SK-N-SH (cell line): ENCODE measurements around the gene SERINC2. TPM values are rescaled to one million over a fixed set of nuclear protein-coding genes. Genes with fewer than 3 reads are reported as not detected.

Experiments used
- CTCF ChIA-PET: fragments of 300-600, 350-600 bp; formaldehyde crosslinking; extraction: SDS; loops from one replicate; lab custom pipeline; 2021; lab: Yijun Ruan, JAX
- POLR2A ChIA-PET: fragments of 350-600 bp; sonication (Branson Sonifier 250); formaldehyde crosslinking; extraction: SDS; loops from one replicate; lab custom pipeline; 2020; ENCODE audit warnings: antibody characterized with exemption, inconsistent platforms; lab: Yijun Ruan, JAX
- DNase-seq: peaks from one replicate; pipeline ENCODE4 v3.0.0; 2012
- H2AFZ ChIP-seq: fragments of 200-600 bp; sonication (generic); 2 replicates; pipeline ENCODE4 v1.8.1; 2016; ENCODE audit warnings: antibody characterized with exemption, mild to moderate bottlenecking, low read depth
- H3F3A ChIP-seq: fragments of 200-600 bp; sonication (generic); replicated peaks from 2 replicates; pipeline ENCODE3; 2016; ENCODE audit warnings: antibody characterized with exemption, mild to moderate bottlenecking; ENCODE audit not compliant: insufficient read depth
- H3K27ac ChIP-seq, 2 experiments: fragments of 200-500 bp in 1 of 2; fragments of 200-600 bp in 1 of 2; sonication (Bioruptor generic) in 1 of 2; sonication (generic), shearing (Covaris generic) in 1 of 2; 2 replicates each; pipeline versions ENCODE4 v1.5.1 to v1.6.1; 2014 to 2016; ENCODE audit warnings: low read depth in 2 of 2, inconsistent platforms in 1 of 2, low read length in 1 of 2, mild to moderate bottlenecking in 1 of 2, mixed read lengths in 1 of 2
- H3K27me3 ChIP-seq: fragments of 200-600 bp; sonication (generic), shearing (Covaris generic); 2 replicates; pipeline ENCODE4 v1.6.1; 2016; ENCODE audit warnings: mixed run types; ENCODE audit not compliant: insufficient read depth
- H3K36me3 ChIP-seq, 2 experiments: fragments of 200-500 bp in 1 of 2; fragments of 200-600 bp in 1 of 2; sonication (Bioruptor generic) in 1 of 2; sonication (generic) in 1 of 2; replicated peaks in 1 of 2; 2 replicates each; pipeline versions ENCODE3 to v1.5.1; 2014 to 2016; ENCODE audit warnings: low read length in 1 of 2, mild to moderate bottlenecking in 1 of 2; ENCODE audit not compliant: insufficient read depth in 2 of 2, control insufficient read depth in 1 of 2
- H3K4me1 ChIP-seq, 2 experiments: fragments of 200-500 bp in 1 of 2; fragments of 200-600 bp in 1 of 2; sonication (Bioruptor generic) in 1 of 2; sonication (generic), shearing (Covaris generic) in 1 of 2; 2 replicates each; pipeline versions ENCODE4 v1.5.1 to v1.6.1; 2014 to 2016; ENCODE audit warnings: low read depth in 1 of 2, low read length in 1 of 2, mixed run types in 1 of 2; ENCODE audit not compliant: insufficient read depth in 2 of 2, control insufficient read depth in 1 of 2
- H3K4me2 ChIP-seq: fragments of 200-600 bp; sonication (generic), shearing (Covaris generic); 2 replicates; pipeline ENCODE4 v1.6.1; 2017; ENCODE audit warnings: mixed run types
- H3K4me3 ChIP-seq, 2 experiments: fragments of 200-500 bp in 1 of 2; fragments of 200-600 bp in 1 of 2; sonication (Bioruptor generic) in 1 of 2; sonication (generic), shearing (Covaris generic) in 1 of 2; 2 replicates each; pipeline versions ENCODE4 v1.5.1 to v1.8.1; 2014 to 2016; ENCODE audit warnings: low read depth in 2 of 2, inconsistent platforms in 1 of 2, low read length in 1 of 2, mild to moderate bottlenecking in 1 of 2, mixed read lengths in 1 of 2, moderate library complexity in 1 of 2
- H3K79me2 ChIP-seq: fragments of 200-600 bp; sonication (generic); 2 replicates; pipeline ENCODE4 v1.8.1; 2017; ENCODE audit warnings: mild to moderate bottlenecking; ENCODE audit not compliant: insufficient read depth
- H3K9ac ChIP-seq: fragments of 200-600 bp; sonication (generic); 2 replicates; pipeline ENCODE4 v1.6.1; 2017; ENCODE audit warnings: mixed run types
- H3K9me2 ChIP-seq: fragments of 200-600 bp; sonication (generic); 2 replicates; pipeline ENCODE4 v1.6.1; 2017; ENCODE audit warnings: mixed run types
- H3K9me3 ChIP-seq: fragments of 200-600 bp; sonication (generic); 2 replicates; pipeline ENCODE4 v1.6.1; 2017; ENCODE audit warnings: mixed run types, mild to moderate bottlenecking, moderate library complexity
- H4K20me1 ChIP-seq: fragments of 200-600 bp; sonication (generic); 2 replicates; pipeline ENCODE4 v1.6.1; 2017; ENCODE audit warnings: mild to moderate bottlenecking, mixed run types; ENCODE audit not compliant: insufficient read depth
- CTCF ChIP-seq: fragments of 200-600 bp; sonication (generic); IDR thresholded peaks from 2 replicates; pipeline ENCODE4 v1.6.1; 2017; ENCODE audit warnings: antibody characterized with exemption, mild to moderate bottlenecking, moderate library complexity
- FOSL2 ChIP-seq: IDR thresholded peaks from 2 replicates; pipeline ENCODE4 v1.4.0; 2012; ENCODE audit warnings: low read depth, mild to moderate bottlenecking, moderate library complexity, borderline replicate concordance
- FOXJ3 ChIP-seq: sonication (generic); formaldehyde crosslinking; IDR thresholded peaks from 2 replicates; pipeline ENCODE4 v1.5.1; 2020; ENCODE audit warnings: mild to moderate bottlenecking, missing genetic modification reagents
- FOXM1 ChIP-seq: IDR thresholded peaks from 2 replicates; pipeline ENCODE4 v1.4.0; 2012; ENCODE audit warnings: low read depth, mild to moderate bottlenecking
- GABPA ChIP-seq: IDR thresholded peaks from 2 replicates; pipeline ENCODE4 v1.4.0; 2012; ENCODE audit warnings: low read depth, mild to moderate bottlenecking
- GATA2 ChIP-seq: sonication (generic); formaldehyde crosslinking; IDR thresholded peaks from 2 replicates; pipeline ENCODE4 v1.5.0; 2020; ENCODE audit warnings: mild to moderate bottlenecking, missing genetic modification reagents
- JUND ChIP-seq: IDR thresholded peaks from 2 replicates; pipeline ENCODE4 v1.4.0; 2012
- MEF2A ChIP-seq: IDR thresholded peaks from 2 replicates; pipeline ENCODE4 v1.4.0; 2012; ENCODE audit warnings: low read depth, borderline replicate concordance
- REST ChIP-seq: IDR thresholded peaks from 2 replicates; pipeline ENCODE4 v1.6.1; 2012; ENCODE audit warnings: mild to moderate bottlenecking, low read depth, low read length, moderate library complexity
- RFX5 ChIP-seq: IDR thresholded peaks from 2 replicates; pipeline ENCODE4 v1.6.1; 2012; ENCODE audit warnings: mild to moderate bottlenecking, improper control_type of control experiment, low read length
- RXRA ChIP-seq: IDR thresholded peaks from 2 replicates; pipeline ENCODE4 v1.4.0; 2012; ENCODE audit warnings: low read depth, mild to moderate bottlenecking, borderline replicate concordance
- SIN3A ChIP-seq: IDR thresholded peaks from 2 replicates; pipeline ENCODE4 v1.6.1; 2012; ENCODE audit warnings: low read depth, mild to moderate bottlenecking, low read length, moderate library complexity, borderline replicate concordance
- SMC3 ChIP-seq: IDR thresholded peaks from 2 replicates; pipeline ENCODE4 v1.6.1; 2012; ENCODE audit warnings: low read depth, low read length, improper control_type of control experiment
- TCF12 ChIP-seq: IDR thresholded peaks from 2 replicates; pipeline ENCODE4 v1.4.0; 2012
- TEAD4 ChIP-seq: IDR thresholded peaks from 2 replicates; pipeline ENCODE4 v1.4.0; 2012; ENCODE audit warnings: mild to moderate bottlenecking, borderline replicate concordance; ENCODE audit not compliant: insufficient read depth
- USF1 ChIP-seq: IDR thresholded peaks from 2 replicates; pipeline ENCODE4 v1.4.0; 2012; ENCODE audit warnings: low read depth, borderline replicate concordance
- USF2 ChIP-seq: fragments of 150-350 bp; IDR thresholded peaks from 2 replicates; pipeline ENCODE4 v1.6.1; 2017; ENCODE audit warnings: antibody characterized with exemption, low read length, low read depth, borderline replicate concordance
- YY1 ChIP-seq: IDR thresholded peaks from 2 replicates; pipeline ENCODE4 v1.4.0; 2012; ENCODE audit warnings: low read depth, mild to moderate bottlenecking
- WGBS: methylation state at CpG from one replicate; pipeline ENCODE4 v1.1.6; 2017; ENCODE audit warnings: low lambda C conversion rate; 5-methylcytosine and 5-hydroxymethylcytosine counted together
- polyA plus RNA-seq, 3 experiments: library from polyadenylated mRNA; depleted of rRNA; stranded (reverse); fragments of >200 nt; gene quantifications; 2 replicates each; pipeline ENCODE4 v1.2.3, GENCODE V29; 2012

The SERINC2 gene
- polyA plus RNA-seq, 1 of the 3 experiments (the other 2 are of a cell fraction) = 22.2 TPM

- no peak for TF ChIP-seq TEAD4
- TF ChIP-seq FOXM1 = no peak
- TF ChIP-seq JUND = no peak
- no peak for TF ChIP-seq YY1
- TF ChIP-seq RFX5 = no peak
- TF ChIP-seq TCF12 = no peak
- no peak for TF ChIP-seq MEF2A
- TF ChIP-seq USF2 = no peak
- TF ChIP-seq RXRA = no peak
- TF ChIP-seq FOSL2 = no peak
- no peak for TF ChIP-seq GABPA
- TF ChIP-seq USF1 = no peak
- TF ChIP-seq SIN3A = no peak
- no peak for TF ChIP-seq CTCF
- Histone ChIP-seq H3K9ac (no peak overlapping the region), H3K4me2 (no peak overlapping the region), H4K20me1 (no peaks in the 10 kb centered on the region), H3F3A (no peaks in the 10 kb centered on the region), H3K4me1 (no peaks in the 10 kb centered on the region), H2AFZ (no peak overlapping the region), H3K9me2 (no peaks in the 10 kb centered on the region), H3K4me3 (no peak overlapping the region), H3K79me2 (no peaks in the 10 kb centered on the region), H3K36me3 (no peaks in the 10 kb centered on the region), H3K9me3 (no peaks in the 10 kb centered on the region), H3K27me3 (no peaks in the 10 kb centered on the region), H3K27ac (no peak overlapping the region)
- POLR2A ChIA-PET = no interaction called here
- 78% methylated on average over 4 of the region's 6 CpGs for WGBS
- CTCF ChIA-PET = interaction anchor here (0.9 to 3.2 kb wide), 6 partner anchors 11 to 222 kb away, joined by 3 to 33 read pairs (median 4); no protein-coding TSS in a partner anchor
- DNase-seq = no peak
Observed at GRCh38 chr1:31405578-31406245, 7.3 kb upstream of the SERINC2 start.

- Histone ChIP-seq H3K9me3 (no peaks in the 10 kb centered on the region), H3K9me2 (no peaks in the 10 kb centered on the region), H3K27me3 (no peaks in the 10 kb centered on the region), H3K4me1 (no peaks in the 10 kb centered on the region), H3F3A (peaks cover 2% of the 10 kb centered on the region), H3K9ac (no peak overlapping the region), H2AFZ (no peak overlapping the region), H3K4me3 (no peak overlapping the region), H4K20me1 (no peaks in the 10 kb centered on the region), H3K36me3 (no peaks in the 10 kb centered on the region), H3K27ac (no peak overlapping the region), H3K79me2 (no peaks in the 10 kb centered on the region), H3K4me2 (no peak overlapping the region)
- TF ChIP-seq YY1 (no peak), USF2 (no peak), RFX5 (no peak), SMC3 (no peak), REST (no peak), FOXJ3 (no peak), GATA2 (CRISPR knock-in tag) (no peak)
- CTCF ChIA-PET = interaction anchor here (2.6 to 3.2 kb wide), 2 partner anchors 13 to 15 kb away, joined by 18 to 33 read pairs; no protein-coding TSS in a partner anchor
- no peak for DNase-seq
- 80% methylated on average over 11 of the region's 18 CpGs for WGBS
- POLR2A ChIA-PET = no interaction called here
Observed at GRCh38 chr1:31407029-31407626, 5.9 kb upstream of the SERINC2 start.
